ENCODE data around the gene TNRC18.
"Not testable (repeated sequence)": the region's sequence is repeated elsewhere in the genome, so short reads cannot be mapped to it uniquely, and the experiment has no call there.

Gene TNRC18

GRCh38 chr7:5337047-5337446, 86.6 kb downstream of the TNRC18 start:
- Histone ChIP-seq H3K4me1 (ENCODE audit: insufficient read depth, low read length) (no peaks in the 10 kb centered on the region), H3K36me3 (ENCODE audit: insufficient read depth, low read length) (peaks cover 67% of the 10 kb centered on the region), H3K4me3 (ENCODE audit: low read depth in 1 of 2, low read length in 2 of 2) (no peak overlapping the region), H3K27me3 (ENCODE audit: control insufficient read depth in 1 of 2, insufficient read depth in 2 of 2, low read length in 2 of 2) (no peaks in the 10 kb centered on the region), H3K27ac (ENCODE audit: low read depth, low read length) (no peak overlapping the region), H3K9me3 (ENCODE audit: low read length) (peaks cover 10% of the 10 kb centered on the region), H3K9ac (ENCODE audit: low read length) (no peak overlapping the region)

GRCh38 chr7:5334671-5335070, 89.0 kb downstream of the TNRC18 start:
- Histone ChIP-seq H3K4me3 (ENCODE audit: low read depth in 1 of 2, low read length in 2 of 2) (no peak overlapping the region), H3K27me3 (ENCODE audit: control insufficient read depth in 1 of 2, insufficient read depth in 2 of 2, low read length in 2 of 2) (no peaks in the 10 kb centered on the region), H3K27ac (ENCODE audit: low read depth, low read length) (no peak overlapping the region), H3K9me3 (ENCODE audit: low read length) (peaks cover 10% of the 10 kb centered on the region), H3K4me1 (ENCODE audit: insufficient read depth, low read length) (no peaks in the 10 kb centered on the region), H3K9ac (ENCODE audit: low read length) (no peak overlapping the region), H3K36me3 (ENCODE audit: insufficient read depth, low read length) (peaks cover 64% of the 10 kb centered on the region)

- H3K9ac ChIP-seq (ENCODE audit: low read length), result no peak overlapping the region
- H3K4me3 ChIP-seq (ENCODE audit: low read depth in 1 of 2, low read length in 2 of 2), result no peak overlapping the region
- no peak overlapping the region for H3K27ac ChIP-seq (ENCODE audit: low read depth, low read length)
- no peaks in the 10 kb centered on the region for H3K27me3 ChIP-seq (ENCODE audit: control insufficient read depth in 1 of 2, insufficient read depth in 2 of 2, low read length in 2 of 2)
- H3K4me1 ChIP-seq (ENCODE audit: insufficient read depth, low read length), result no peaks in the 10 kb centered on the region
- H3K9me3 ChIP-seq (ENCODE audit: low read length), result peaks cover 10% of the 10 kb centered on the region
- H3K36me3 ChIP-seq (ENCODE audit: insufficient read depth, low read length), result peaks cover 64% of the 10 kb centered on the region
These were observed 90.3 kb downstream of the TNRC18 start for GRCh38 chr7:5333121-5334045.

- Histone ChIP-seq H3K9ac (ENCODE audit: low read length) (no peak overlapping the region), H3K27me3 (ENCODE audit: control insufficient read depth in 1 of 2, insufficient read depth in 2 of 2, low read length in 2 of 2) (no peaks in the 10 kb centered on the region), H3K9me3 (ENCODE audit: low read length) (peaks cover 10% of the 10 kb centered on the region), H3K27ac (ENCODE audit: low read depth, low read length) (no peak overlapping the region), H3K4me3 (ENCODE audit: low read depth in 1 of 2, low read length in 2 of 2) (no peak overlapping the region), H3K36me3 (ENCODE audit: insufficient read depth, low read length) (peaks cover 58% of the 10 kb centered on the region), H3K4me1 (ENCODE audit: insufficient read depth, low read length) (no peaks in the 10 kb centered on the region)
These were observed 91.1 kb downstream of the TNRC18 start for GRCh38 chr7:5332579-5332978.

GRCh38 chr7:5330288-5330687, 93.3 kb downstream of the TNRC18 start:
- Histone ChIP-seq H3K9ac (ENCODE audit: low read length) (no peak overlapping the region), H3K36me3 (ENCODE audit: insufficient read depth, low read length) (peaks cover 45% of the 10 kb centered on the region), H3K27me3 (ENCODE audit: control insufficient read depth in 1 of 2, insufficient read depth in 2 of 2, low read length in 2 of 2) (no peaks in the 10 kb centered on the region), H3K4me3 (ENCODE audit: low read depth in 1 of 2, low read length in 2 of 2) (no peak overlapping the region), H3K27ac (ENCODE audit: low read depth, low read length) (no peak overlapping the region), H3K9me3 (ENCODE audit: low read length) (no peaks in the 10 kb centered on the region), H3K4me1 (ENCODE audit: insufficient read depth, low read length) (no peaks in the 10 kb centered on the region)

- no peak overlapping the region for H3K27ac ChIP-seq (ENCODE audit: low read depth, low read length)
- H3K36me3 ChIP-seq (ENCODE audit: insufficient read depth, low read length), result peaks cover 50% of the 10 kb centered on the region
- H3K4me1 ChIP-seq (ENCODE audit: insufficient read depth, low read length), result no peaks in the 10 kb centered on the region
- no peaks in the 10 kb centered on the region for H3K27me3 ChIP-seq (ENCODE audit: control insufficient read depth in 1 of 2, insufficient read depth in 2 of 2, low read length in 2 of 2)
- no peak overlapping the region for H3K4me3 ChIP-seq (ENCODE audit: low read depth in 1 of 2, low read length in 2 of 2)
- H3K9me3 ChIP-seq (ENCODE audit: low read length), result no peaks in the 10 kb centered on the region
- no peak overlapping the region for H3K9ac ChIP-seq (ENCODE audit: low read length)
These were observed 98.7 kb downstream of the TNRC18 start for GRCh38 chr7:5324961-5325360.

GRCh38 chr7:5323800-5324781, 99.5 kb downstream of the TNRC18 start:
- not testable (repeated sequence) for H3K4me3 ChIP-seq (ENCODE audit: low read depth in 1 of 2, low read length in 2 of 2); H3K27ac ChIP-seq (ENCODE audit: low read depth, low read length)
- H3K36me3 ChIP-seq (ENCODE audit: insufficient read depth, low read length), result peaks cover 54% of the 10 kb centered on the region

GRCh38 chr7:5322621-5323410, 100.8 kb downstream of the TNRC18 start:
- no peaks in the 10 kb centered on the region for H3K9me3 ChIP-seq (ENCODE audit: low read length)
- H3K27me3 ChIP-seq (ENCODE audit: control insufficient read depth in 1 of 2, insufficient read depth in 2 of 2, low read length in 2 of 2), result no peaks in the 10 kb centered on the region
- no peak overlapping the region for H3K4me3 ChIP-seq (ENCODE audit: low read depth in 1 of 2, low read length in 2 of 2)
- peaks cover 63% of the 10 kb centered on the region for H3K36me3 ChIP-seq (ENCODE audit: insufficient read depth, low read length)
- H3K27ac ChIP-seq (ENCODE audit: low read depth, low read length), result no peak overlapping the region
- H3K4me1 ChIP-seq (ENCODE audit: insufficient read depth, low read length), result no peaks in the 10 kb centered on the region
- no peak overlapping the region for H3K9ac ChIP-seq (ENCODE audit: low read length)

More at GRCh38 chr7:5323800-5324781, 99.5 kb downstream of the TNRC18 start:
- H3K27me3 ChIP-seq (ENCODE audit: control insufficient read depth in 1 of 2, insufficient read depth in 2 of 2, low read length in 2 of 2); H3K9me3 ChIP-seq (ENCODE audit: low read length); H3K9ac ChIP-seq (ENCODE audit: low read length); H3K4me1 ChIP-seq (ENCODE audit: insufficient read depth, low read length): not testable (repeated sequence)

- Histone ChIP-seq H3K36me3 (ENCODE audit: insufficient read depth, low read length) (peaks cover 67% of the 10 kb centered on the region), H3K9ac (ENCODE audit: low read length) (no peak overlapping the region), H3K9me3 (ENCODE audit: low read length) (no peaks in the 10 kb centered on the region), H3K4me3 (ENCODE audit: low read depth in 1 of 2, low read length in 2 of 2) (no peak overlapping the region), H3K4me1 (ENCODE audit: insufficient read depth, low read length) (no peaks in the 10 kb centered on the region), H3K27me3 (ENCODE audit: control insufficient read depth in 1 of 2, insufficient read depth in 2 of 2, low read length in 2 of 2) (no peaks in the 10 kb centered on the region), H3K27ac (ENCODE audit: low read depth, low read length) (no peak overlapping the region)
These were observed 102.7 kb downstream of the TNRC18 start for GRCh38 chr7:5320802-5321396.

- no peaks in the 10 kb centered on the region for H3K27me3 ChIP-seq (ENCODE audit: control insufficient read depth in 1 of 2, insufficient read depth in 2 of 2, low read length in 2 of 2)
- peaks cover 70% of the 10 kb centered on the region for H3K36me3 ChIP-seq (ENCODE audit: insufficient read depth, low read length)
- H3K9ac ChIP-seq (ENCODE audit: low read length), result no peak overlapping the region
- H3K4me3 ChIP-seq (ENCODE audit: low read depth in 1 of 2, low read length in 2 of 2), result no peak overlapping the region
- no peaks in the 10 kb centered on the region for H3K4me1 ChIP-seq (ENCODE audit: insufficient read depth, low read length)
- no peaks in the 10 kb centered on the region for H3K9me3 ChIP-seq (ENCODE audit: low read length)
- H3K27ac ChIP-seq (ENCODE audit: low read depth, low read length), result no peak overlapping the region
These were observed 103.2 kb downstream of the TNRC18 start for GRCh38 chr7:5320391-5320790.
